Activated CD4-positive, alpha-beta T cell treated with anti-CD3 and anti-CD28 coated beads, Interleukin-2, amount 50 U/mL, for 4 hours (primary cell): Measurements from ENCODE around the gene CROT.

Experiments
- DNase-seq, 2 experiments: peaks; one replicate each; pipeline ENCODE4 v3.0.0-alpha.2; 2020

Gene CROT

DNA sequence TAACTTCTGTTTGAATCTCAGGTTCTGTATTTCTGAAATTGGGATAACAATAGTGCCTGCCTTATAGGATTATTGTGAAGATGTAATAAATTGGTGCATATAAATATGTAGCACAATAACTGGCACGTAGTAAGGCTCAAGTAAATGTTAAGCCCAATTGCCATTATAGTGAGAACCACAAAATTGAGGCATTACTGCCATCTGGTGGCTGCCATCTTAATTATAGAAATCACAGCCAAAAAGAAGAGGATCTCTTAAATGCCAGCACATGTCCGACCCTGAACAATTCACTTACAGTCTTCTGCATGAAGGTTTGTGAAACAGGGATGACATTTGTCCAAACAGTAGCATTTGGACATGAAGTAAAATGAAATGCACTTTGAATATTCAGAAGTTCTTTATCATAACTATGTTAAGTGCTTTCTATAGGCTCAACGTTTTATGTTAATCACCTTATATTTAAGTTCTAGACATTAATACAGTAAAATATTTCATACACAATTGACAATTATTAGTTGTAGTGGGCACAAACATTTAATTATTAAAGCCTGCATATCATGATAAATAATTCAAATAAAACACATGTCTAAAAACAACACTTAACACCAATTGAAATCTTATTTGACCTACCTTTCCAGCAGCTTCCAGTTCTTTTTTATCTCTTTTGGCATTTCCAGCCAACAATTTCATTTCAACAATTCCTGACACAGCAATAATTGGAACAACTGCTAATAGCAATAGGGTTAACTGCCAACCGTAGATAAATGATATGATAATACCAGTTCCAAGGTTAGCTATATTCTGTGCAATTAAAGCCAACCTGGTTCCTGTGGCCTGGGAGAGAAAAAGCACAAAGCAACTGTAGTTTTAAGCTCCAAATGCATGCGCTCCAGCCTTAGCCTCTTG is 71.5 kb downstream of the CROT start:
- DNase-seq, result peak; percentile 56 to 65

DNA sequence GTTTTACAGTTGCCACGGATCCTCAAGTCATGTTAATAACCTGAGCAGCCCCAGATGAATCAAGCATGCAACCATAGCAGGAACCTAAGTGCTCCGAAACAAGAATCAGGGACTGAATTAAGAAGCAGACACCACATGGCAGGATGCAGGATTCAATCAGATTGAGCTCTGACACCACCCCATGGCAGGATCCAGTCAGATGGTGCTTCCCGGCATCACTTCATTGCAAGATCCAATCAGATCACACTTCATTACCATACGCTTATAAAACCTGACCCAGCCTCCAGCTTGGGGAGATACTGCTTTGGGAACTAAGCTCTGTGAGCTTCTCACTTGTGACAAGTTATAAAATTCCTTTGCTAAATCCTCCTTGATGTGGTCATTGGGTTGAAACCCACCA is 74.7 kb downstream of the CROT start:
- DNase-seq, result no peak

DNA sequence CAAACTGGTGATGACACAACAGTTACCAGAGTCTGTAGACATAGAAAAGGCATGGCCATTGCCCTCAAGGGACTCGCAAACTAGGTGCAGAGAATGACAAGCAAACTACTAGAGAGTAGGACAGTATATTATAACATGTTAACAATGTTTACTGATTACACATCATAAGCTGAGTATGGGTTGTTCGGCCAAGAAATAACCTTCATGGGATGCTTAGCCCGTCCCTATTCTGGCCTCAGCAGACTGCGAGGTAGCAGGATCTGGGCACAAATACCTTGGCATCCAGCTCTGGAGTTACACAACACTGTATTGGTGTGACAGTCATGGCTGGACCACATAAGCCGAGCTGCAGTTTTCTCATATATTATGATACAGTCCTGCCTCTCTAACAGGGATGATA is 78.6 kb downstream of the CROT start:
- no peak for DNase-seq

DNA sequence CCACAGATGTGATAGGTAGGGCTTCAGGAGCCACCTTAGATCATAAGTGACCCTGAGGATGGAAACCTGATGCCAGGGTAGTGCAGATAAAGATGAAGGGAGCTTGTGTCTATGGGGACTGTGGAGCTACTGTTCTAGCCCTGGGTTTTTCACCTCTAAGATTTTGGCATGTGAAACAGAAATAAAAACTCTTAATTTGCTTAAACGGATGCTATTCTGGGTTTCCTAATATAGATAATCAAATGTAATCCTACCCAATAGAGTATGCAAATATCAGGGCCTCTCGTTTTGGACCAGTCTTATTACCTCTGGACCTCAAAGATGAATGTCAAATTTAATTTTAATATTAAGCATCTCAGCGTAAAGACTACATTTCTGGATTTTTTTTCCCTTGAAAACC is 80.7 kb downstream of the CROT start:
- no peak for DNase-seq

DNA sequence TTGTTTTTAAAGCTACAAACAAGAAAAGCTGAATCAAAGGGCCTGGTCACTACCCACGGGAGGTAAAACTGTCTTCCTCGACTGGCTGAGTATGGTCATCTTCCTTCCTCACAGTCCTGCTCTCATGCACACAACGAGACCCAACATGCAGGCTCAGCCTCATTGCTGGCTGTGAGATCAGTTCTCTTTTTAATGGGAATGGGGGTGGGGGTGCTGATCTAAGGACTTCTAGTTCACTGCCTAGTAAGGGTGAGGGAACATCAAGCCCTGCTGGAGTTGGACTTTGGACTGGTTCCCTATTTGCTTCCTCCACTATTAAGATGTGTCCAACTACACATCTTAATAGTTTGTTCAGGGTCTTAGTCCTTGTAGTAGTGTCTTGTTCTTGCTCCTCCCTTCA is 81.8 kb downstream of the CROT start:
- no peak for DNase-seq

DNA sequence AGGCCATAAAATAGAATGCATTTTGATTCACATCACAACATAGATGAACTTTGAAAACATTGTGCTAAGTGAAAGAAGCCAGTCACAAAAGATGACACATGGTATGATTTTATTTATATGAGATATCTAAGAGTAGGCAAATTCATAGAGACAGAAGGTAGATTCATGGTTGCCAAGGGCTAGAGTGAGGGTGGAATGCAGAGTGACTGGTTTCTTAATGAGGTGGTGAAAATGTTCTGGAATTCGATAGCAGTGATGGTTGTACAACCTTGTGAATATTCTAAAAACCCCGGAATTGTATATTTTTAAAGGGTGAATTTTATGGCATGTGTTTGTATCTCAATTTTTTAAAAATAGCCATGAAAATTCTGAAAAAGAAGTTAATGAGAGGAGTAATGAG is 87.1 kb downstream of the CROT start:
- DNase-seq, result no peak

DNA sequence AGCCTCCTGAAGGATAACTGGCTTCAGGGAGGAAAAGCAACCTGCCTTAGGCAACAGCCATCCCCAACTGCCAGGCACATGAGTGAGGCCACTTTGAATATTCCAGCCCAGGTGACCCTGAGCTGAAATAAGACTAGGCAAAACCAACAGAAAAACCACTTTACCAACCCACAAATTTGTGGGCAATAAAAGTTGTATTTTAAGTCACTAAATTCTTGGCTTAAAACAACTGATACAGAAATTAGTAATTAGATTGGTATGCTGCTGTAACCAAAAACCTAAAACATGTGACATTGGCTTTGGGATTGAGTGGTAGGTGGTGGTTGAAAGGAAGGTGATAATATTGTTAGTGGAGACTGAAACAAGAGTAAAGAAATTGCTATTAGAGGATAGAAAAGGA is 90.1 kb downstream of the CROT start:
- DNase-seq, result no peak

DNA sequence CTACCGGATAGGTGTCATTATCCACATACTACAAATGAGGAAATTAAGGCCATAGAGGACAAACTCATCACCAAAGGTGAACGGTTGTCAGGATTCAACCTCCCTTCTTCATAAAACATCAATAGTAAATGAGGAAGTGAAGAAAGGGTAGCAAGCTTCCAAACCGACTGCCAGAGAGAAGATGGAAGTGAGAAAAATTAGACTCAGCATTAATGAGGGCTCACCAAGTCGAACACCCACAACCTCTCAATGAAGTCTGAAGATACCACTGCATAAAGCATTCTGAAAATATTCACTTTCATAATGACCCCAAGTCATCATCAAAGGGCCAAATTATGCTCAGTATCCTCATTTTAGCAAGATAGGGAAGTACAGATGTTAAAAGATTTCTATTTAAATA is 100.4 kb downstream of the CROT start:
- DNase-seq, result no peak

DNA sequence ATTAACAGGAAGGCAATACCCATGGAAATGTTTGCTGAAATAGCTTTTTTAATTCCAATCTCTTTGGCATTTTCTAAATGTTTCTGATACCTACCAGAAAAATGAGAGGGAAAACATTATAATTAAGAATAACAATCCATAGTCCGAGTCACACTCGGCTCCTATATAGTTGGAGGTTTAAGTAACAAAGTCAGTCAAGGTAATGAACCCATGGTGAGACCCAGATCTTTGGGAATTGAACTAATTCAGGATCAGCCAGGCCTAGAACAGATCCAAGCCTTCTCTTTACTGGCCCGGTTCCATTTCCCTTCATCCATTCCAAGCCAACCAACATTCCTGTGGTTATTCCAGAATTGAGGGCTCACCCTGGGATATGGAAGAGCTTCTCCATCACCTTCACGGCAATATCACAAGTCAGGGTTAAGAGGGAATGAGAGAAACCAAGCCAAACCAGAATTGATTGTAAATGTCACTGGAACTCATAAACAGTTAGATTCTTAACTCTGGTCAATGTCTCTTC is 101.7 kb downstream of the CROT start:
- no peak for DNase-seq

DNA sequence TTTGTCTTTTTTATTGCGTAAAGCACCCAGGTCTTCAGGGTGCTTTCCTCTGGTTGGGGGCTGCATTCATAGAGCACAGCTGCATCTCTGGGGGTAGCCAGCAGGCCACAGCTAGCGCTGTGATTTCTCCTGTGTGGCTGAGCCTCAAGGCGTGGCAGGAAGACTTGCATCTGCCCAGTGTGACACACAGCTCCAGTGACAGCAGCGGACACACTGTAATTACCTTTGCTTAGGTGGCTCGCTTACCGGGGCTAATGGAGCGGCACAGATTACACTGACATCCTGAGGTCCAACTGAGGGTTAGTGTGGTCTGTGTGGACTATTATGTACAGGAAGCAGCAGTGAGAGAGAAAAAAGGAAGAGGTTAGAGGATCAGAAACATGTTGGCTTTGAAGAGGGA is 102.9 kb downstream of the CROT start:
- DNase-seq, result no peak
